CD4-positive, CD25-positive, alpha-beta regulatory T cell (primary cell): Measurements from ENCODE around the gene TSSK3. TPM values are rescaled to one million over a fixed set of nuclear protein-coding genes. Genes with fewer than 3 reads are reported as not detected.

Source experiments
- ATAC-seq, 2 donors: fragments of 150-1000 bp; cut with Tn5 transposase; one replicate each; pipeline ENCODE4 v1.10.0; 2021; ENCODE audit warnings: low read depth in 2 of 2, moderate number of reproducible peaks in 2 of 2, moderate library complexity in 1 of 2
- DNase-seq, 3 donors: peaks; one replicate each; pipeline versions ENCODE4 v3.0.0 to v3.0.0-alpha.2; 2012 to 2022; ENCODE audit warnings: mixed read lengths in 1 of 3
- H3K27ac ChIP-seq: one replicate; pipeline ENCODE4 v1.7.0; 2013; ENCODE audit warnings: mild to moderate bottlenecking, low read length; ENCODE audit not compliant: insufficient read depth, poor library complexity, severe bottlenecking
- H3K27me3 ChIP-seq: one replicate; pipeline ENCODE4 v1.7.0; 2013; ENCODE audit warnings: low read length; ENCODE audit not compliant: control insufficient read depth, insufficient read depth
- H3K36me3 ChIP-seq: one replicate; pipeline ENCODE4 v1.7.0; 2013; ENCODE audit warnings: mild to moderate bottlenecking, low read length, moderate library complexity; ENCODE audit not compliant: control insufficient read depth, insufficient read depth
- H3K4me1 ChIP-seq: 2 replicates; pipeline ENCODE4 v1.7.0; 2013; ENCODE audit warnings: mild to moderate bottlenecking, low read length; ENCODE audit not compliant: insufficient read depth, control insufficient read depth, poor library complexity, severe bottlenecking
- H3K4me3 ChIP-seq: one replicate; pipeline ENCODE4 v1.7.0; 2013; ENCODE audit warnings: low read depth, mild to moderate bottlenecking, low read length, moderate library complexity
- H3K9me3 ChIP-seq, 2 experiments: 1 replicate in 1 of 2; 2 replicates in 1 of 2; pipeline ENCODE4 v1.7.0; 2013; ENCODE audit warnings: low read length in 2 of 2, mild to moderate bottlenecking in 1 of 2, moderate library complexity in 1 of 2; ENCODE audit not compliant: control insufficient read depth in 2 of 2
- H3K27ac Mint-ChIP-seq, 3 donors: one replicate each; pipeline ENCODE4 v1.8.0; 2020 to 2022; ENCODE audit warnings: mild to moderate bottlenecking in 3 of 3, mixed read lengths in 3 of 3, moderate library complexity in 2 of 3
- H3K27me3 Mint-ChIP-seq: one replicate; pipeline ENCODE4 v1.8.0; 2022; ENCODE audit warnings: mild to moderate bottlenecking, mixed read lengths
- H3K36me3 Mint-ChIP-seq: one replicate; pipeline ENCODE4 v1.8.0; 2020; ENCODE audit warnings: mixed read lengths
- H3K4me1 Mint-ChIP-seq, 4 donors: one replicate each; pipeline ENCODE4 v1.8.0; 2020 to 2022; ENCODE audit warnings: mixed read lengths in 4 of 4, mild to moderate bottlenecking in 1 of 4
- H3K4me3 Mint-ChIP-seq, 4 donors: one replicate each; pipeline ENCODE4 v1.8.0; 2020 to 2022; ENCODE audit warnings: mild to moderate bottlenecking in 4 of 4, mixed read lengths in 4 of 4, moderate library complexity in 3 of 4
- H3K9me3 Mint-ChIP-seq, 7 donors: one replicate each; pipeline ENCODE4 v1.8.0; 2020 to 2022; ENCODE audit warnings: mixed read lengths in 7 of 7, mild to moderate bottlenecking in 3 of 7, moderate library complexity in 2 of 7
- polyA plus RNA-seq, 4 donors: library from polyadenylated mRNA; unstranded; fragments of 300-500 nt; fragmentation: Illumina TruSeq; gene quantifications; one replicate each; pipeline ENCODE4 v1.2.3, GENCODE V29; 2021
- total RNA-seq: library from RNA; stranded (reverse); gene quantifications from one replicate; pipeline ENCODE4 v1.2.3, GENCODE V29; 2022

The TSSK3 gene
- 0.76 TPM for total RNA-seq
- 1 to 10 TPM in 2 of 4 donors, not detected in 2; 1.1 to 1.9 TPM for polyA plus RNA-seq

GRCh38 chr1:32362474-32363313 lies at the start of gene TSSK3, which contains the start of gene FAM229A:
Gene TSSK3 (plus strand): TSS chr1:32362539. CDS start chr1:32362702, 163 bp downstream.
Gene FAM229A (minus strand): TSS chr1:32362485. CDS start chr1:32362091, 394 bp downstream.
- Histone ChIP-seq H3K36me3 (peaks cover 35% of the 10 kb centered on the region), H3K4me1 (peaks cover 21% of the 10 kb centered on the region), H3K9me3 (no peaks in the 10 kb centered on the region), H3K27ac (no peak within 1 kb of the TSS), H3K27me3 (no peaks in the 10 kb centered on the region), H3K4me3 (no peak within 1 kb of the TSS)
- H3K27me3 Mint-ChIP-seq, result peaks cover 13% of the 10 kb centered on the region
- H3K27ac Mint-ChIP-seq, result peak within 1 kb of the TSS; percentile 39 to 80 (median 49)
- H3K4me3 Mint-ChIP-seq, result peak within 1 kb of the TSS; percentile 50 to 77 (median 64)
- DNase-seq (no peak), ATAC-seq (no peak)
- H3K9me3 Mint-ChIP-seq, result no peaks in the 10 kb centered on the region
- H3K36me3 Mint-ChIP-seq, result peaks cover 21% of the 10 kb centered on the region
- H3K4me1 Mint-ChIP-seq, result peaks cover 0 to 27% (median 16%) of the 10 kb centered on the region in 4 donors

GRCh38 chr1:32316903-32317277 lies 45.4 kb upstream of the TSSK3 start:
- Mint-ChIP-seq H3K4me3 (no peak overlapping the region), H3K27ac (peak overlapping the region in 2 of 3 donors; percentile 30 to 77), H3K9me3 (no peaks in the 10 kb centered on the region), H3K36me3 (peaks cover 21% of the 10 kb centered on the region), H3K4me1 (peaks cover 11 to 37% (median 21%) of the 10 kb centered on the region in 4 donors), H3K27me3 (no peaks in the 10 kb centered on the region)
- Histone ChIP-seq H3K27me3 (no peaks in the 10 kb centered on the region), H3K36me3 (peaks cover 33% of the 10 kb centered on the region), H3K9me3 (no peaks in the 10 kb centered on the region), H3K4me1 (peaks cover 16% of the 10 kb centered on the region), H3K4me3 (no peak overlapping the region), H3K27ac (no peak overlapping the region)
- ATAC-seq (no peak), DNase-seq (no peak)

- Histone ChIP-seq H3K4me3 (no peak overlapping the region), H3K9me3 (no peaks in the 10 kb centered on the region), H3K27ac (no peak overlapping the region), H3K36me3 (peaks cover 33% of the 10 kb centered on the region), H3K27me3 (no peaks in the 10 kb centered on the region), H3K4me1 (peaks cover 30% of the 10 kb centered on the region)
- Mint-ChIP-seq H3K4me3 (no peak overlapping the region), H3K27me3 (no peaks in the 10 kb centered on the region), H3K9me3 (no peaks in the 10 kb centered on the region), H3K27ac (peak overlapping the region in 2 of 3 donors; percentile 38 to 51), H3K4me1 (peaks cover 14 to 45% (median 27%) of the 10 kb centered on the region in 4 donors), H3K36me3 (peaks cover 21% of the 10 kb centered on the region)
- ATAC-seq (no peak), DNase-seq (no peak)
Measured at GRCh38 chr1:32318127-32318869, 44.0 kb upstream of the TSSK3 start.

- no peaks in the 10 kb centered on the region for H3K27me3 Mint-ChIP-seq
- Histone ChIP-seq H3K36me3 (peaks cover 37% of the 10 kb centered on the region), H3K4me3 (peak overlapping the region; percentile 68), H3K4me1 (peaks cover 36% of the 10 kb centered on the region), H3K27ac (peak overlapping the region; percentile 62), H3K9me3 (no peaks in the 10 kb centered on the region), H3K27me3 (no peaks in the 10 kb centered on the region)
- DNase-seq (peak in 2 of 3 donors; percentile 37 to 67), ATAC-seq (peak; percentile 77 to 85)
- peak overlapping the region; percentile 63 to 86 (median 80) for H3K4me3 Mint-ChIP-seq
- peaks cover 7 to 50% (median 30%) of the 10 kb centered on the region in 4 donors for H3K4me1 Mint-ChIP-seq
- H3K9me3 Mint-ChIP-seq, result no peaks in the 10 kb centered on the region
- peak overlapping the region; percentile 90 to 99 (median 94) for H3K27ac Mint-ChIP-seq
- peaks cover 17% of the 10 kb centered on the region for H3K36me3 Mint-ChIP-seq
Measured at GRCh38 chr1:32321712-32322291, 40.5 kb upstream of the TSSK3 start.

- Histone ChIP-seq H3K27me3 (no peaks in the 10 kb centered on the region), H3K9me3 (no peaks in the 10 kb centered on the region), H3K4me1 (peaks cover 16% of the 10 kb centered on the region), H3K4me3 (no peak overlapping the region), H3K36me3 (peaks cover 71% of the 10 kb centered on the region), H3K27ac (no peak overlapping the region)
- DNase-seq, result no peak
- no peak for ATAC-seq
- Mint-ChIP-seq H3K4me3 (no peak overlapping the region), H3K36me3 (peaks cover 41% of the 10 kb centered on the region), H3K27me3 (no peaks in the 10 kb centered on the region), H3K27ac (no peak overlapping the region), H3K9me3 (no peaks in the 10 kb centered on the region), H3K4me1 (peaks cover 0 to 35% (median 21%) of the 10 kb centered on the region in 4 donors)
Measured at GRCh38 chr1:32327204-32327603, 35.1 kb upstream of the TSSK3 start.

- H3K27me3 ChIP-seq, result no peaks in the 10 kb centered on the region
- no peak for DNase-seq
- no peaks in the 10 kb centered on the region for H3K9me3 ChIP-seq
- peaks cover 3% of the 10 kb centered on the region for H3K27me3 Mint-ChIP-seq
- H3K4me3 Mint-ChIP-seq, result peak overlapping the region in 1 of 4 donors; percentile 38
- H3K36me3 Mint-ChIP-seq, result peaks cover 37% of the 10 kb centered on the region
- peaks cover 76% of the 10 kb centered on the region for H3K36me3 ChIP-seq
- ATAC-seq, result no peak
- peaks cover 9% of the 10 kb centered on the region for H3K4me1 ChIP-seq
- H3K4me3 ChIP-seq, result no peak overlapping the region
- H3K9me3 Mint-ChIP-seq, result no peaks in the 10 kb centered on the region
- peak overlapping the region; percentile 75 to 94 (median 91) for H3K27ac Mint-ChIP-seq
- peaks cover 0 to 27% (median 21%) of the 10 kb centered on the region in 4 donors for H3K4me1 Mint-ChIP-seq
- H3K27ac ChIP-seq, result no peak overlapping the region
Measured at GRCh38 chr1:32329931-32330466, 32.3 kb upstream of the TSSK3 start.

GRCh38 chr1:32330558-32331151 lies 31.7 kb upstream of the TSSK3 start:
- no peaks in the 10 kb centered on the region for H3K27me3 ChIP-seq
- H3K36me3 ChIP-seq, result peaks cover 70% of the 10 kb centered on the region
- H3K27ac ChIP-seq, result no peak overlapping the region
- no peak for ATAC-seq
- Mint-ChIP-seq H3K36me3 (peaks cover 30% of the 10 kb centered on the region), H3K4me1 (peaks cover 0 to 22% (median 16%) of the 10 kb centered on the region in 4 donors), H3K27ac (peak overlapping the region in 2 of 3 donors; percentile 19 to 29), H3K9me3 (no peaks in the 10 kb centered on the region), H3K4me3 (no peak overlapping the region), H3K27me3 (peaks cover 5% of the 10 kb centered on the region)
- no peak overlapping the region for H3K4me3 ChIP-seq
- peaks cover 14% of the 10 kb centered on the region for H3K4me1 ChIP-seq
- DNase-seq, result no peak
- H3K9me3 ChIP-seq, result no peaks in the 10 kb centered on the region
